HEK293T (cell line): ENCODE measurements around the gene CERS4.

ENCODE experiments used
- BHLHE40 ChIP-seq: fragments of 450-650 bp; IDR thresholded peaks from 2 replicates; pipeline ENCODE4 v1.6.1; 2016; ENCODE audit warnings: mild to moderate bottlenecking, moderate library complexity, borderline replicate concordance
- CTBP1 ChIP-seq: fragments of 450-650 bp; IDR thresholded peaks from 2 replicates; pipeline ENCODE4 v1.6.1; 2016; ENCODE audit warnings: borderline replicate concordance
- ELF4 ChIP-seq: fragments of 450-650 bp; IDR thresholded peaks from 2 replicates; pipeline ENCODE4 v1.6.1; 2017; ENCODE audit warnings: antibody characterized with exemption
- FOXA1 ChIP-seq: fragments of 450-650 bp; IDR thresholded peaks from 2 replicates; pipeline ENCODE4 v1.6.1; 2016; ENCODE audit warnings: mild to moderate bottlenecking
- FOXK2 ChIP-seq: fragments of 450-650 bp; IDR thresholded peaks from 2 replicates; pipeline ENCODE4 v1.6.1; 2016; ENCODE audit warnings: mild to moderate bottlenecking
- FOXM1 ChIP-seq: fragments of 450-650 bp; IDR thresholded peaks from 2 replicates; pipeline ENCODE4 v1.6.1; 2017; ENCODE audit warnings: mild to moderate bottlenecking, borderline replicate concordance
- HDGF ChIP-seq: fragments of 450-650 bp; IDR thresholded peaks from 2 replicates; pipeline ENCODE4 v1.6.1; 2017; ENCODE audit warnings: antibody characterized with exemption, borderline replicate concordance
- L3MBTL2 ChIP-seq: fragments of 450-650 bp; conservative IDR thresholded peaks from 2 replicates; pipeline ENCODE4 v1.6.1; 2016; ENCODE audit warnings: mild to moderate bottlenecking
- NFRKB ChIP-seq: fragments of 450-650 bp; IDR thresholded peaks from 2 replicates; pipeline ENCODE4 v1.6.1; 2016; ENCODE audit warnings: mild to moderate bottlenecking, moderate library complexity
- PKNOX1 ChIP-seq: fragments of 450-650 bp; IDR thresholded peaks from 2 replicates; pipeline ENCODE4 v1.6.1; 2016
- SP1 ChIP-seq: fragments of 450-650 bp; IDR thresholded peaks from 2 replicates; pipeline ENCODE4 v1.6.1; 2017
- SUZ12 ChIP-seq: fragments of 450-650 bp; IDR thresholded peaks from 2 replicates; pipeline ENCODE4 v1.6.1; 2016; ENCODE audit warnings: mild to moderate bottlenecking
- TARDBP ChIP-seq: fragments of 450-650 bp; IDR thresholded peaks from 2 replicates; pipeline ENCODE4 v1.6.1; 2016
- ZNF384 ChIP-seq: fragments of 450-650 bp; IDR thresholded peaks from 2 replicates; pipeline ENCODE4 v1.6.1; 2016

GRCh38 chr19:8307400-8307964 is 98.3 kb downstream of the CERS4 start:
- TF ChIP-seq FOXK2 (no peak), FOXM1 (no peak), SP1 (no peak), HDGF (no peak), ELF4 (no peak), SUZ12 (no peak), PKNOX1 (no peak), L3MBTL2 (no peak), FOXA1 (no peak), ZNF384 (no peak), NFRKB (no peak), CTBP1 (no peak), TARDBP (no peak), BHLHE40 (no peak)
